ENCODE measurements around the gene NDUFB8. TPM values are rescaled to one million over a fixed set of nuclear protein-coding genes. Genes with fewer than 3 reads are reported as not detected.

Gene NDUFB8
- total and polyA plus RNA-seq, 2 donors (not counting 3 experiments of a cell fraction or from before 2014, with no cell fraction given): 193 to 526 TPM

- ChIA-PET POLR2A (no interaction called here), CTCF (interaction anchor here (1.1 kb wide), 1 partner anchor 19 kb away, joined by 5 read pairs; no protein-coding TSS in a partner anchor)
- intact Hi-C loops (cut with micrococcal nuclease) (no loop called here), dilution Hi-C loops (cut with MboI; ENCODE audit: extremely low pct_ligation_motif_present, low sequenced_read_pairs) (no loop called here)
- Histone ChIP-seq H3K36me3 (ENCODE audit: control insufficient read depth in 2 of 2, extremely low read depth in 1 of 2, insufficient read depth in 2 of 2, low read length in 2 of 2) (peaks cover 2 to 10% of the 10 kb centered on the region in 2 experiments), H3K4me3 (replicated peaks in 1 of 3; ENCODE audit: insufficient read depth in 1 of 3, low read depth in 1 of 3, low read length in 3 of 3) (no peak overlapping the region), H2AFZ (ENCODE audit: low read depth, low read length) (no peak overlapping the region), H3K9me3 (replicated peaks; ENCODE audit: control insufficient read depth, insufficient read depth, low read length) (no peaks in the 10 kb centered on the region), H3K4me2 (ENCODE audit: insufficient read depth, low read length) (peak overlapping the region; percentile 12), H3K27ac (ENCODE audit: insufficient read depth, low read depth, low read length) (no peak overlapping the region), H3K4me1 (ENCODE audit: control insufficient read depth, extremely low read depth, insufficient read depth, low read length) (peaks cover 17% of the 10 kb centered on the region), H3K27me3 (ENCODE audit: control insufficient read depth in 2 of 2, insufficient read depth in 2 of 2, low read length in 2 of 2) (no peaks in the 10 kb centered on the region), H4K20me1 (replicated peaks; ENCODE audit: control insufficient read depth, extremely low read depth, insufficient read depth, low read length) (no peaks in the 10 kb centered on the region), H3K9ac (replicated peaks; ENCODE audit: extremely low read depth, insufficient read depth, low read length) (no peak overlapping the region), H3K79me2 (ENCODE audit: control insufficient read depth, insufficient read depth, low read length) (peaks cover 18% of the 10 kb centered on the region), H3K9me1 (replicated peaks; ENCODE audit: control insufficient read depth, extremely low read depth, insufficient read depth, low read length) (no peaks in the 10 kb centered on the region)
- DNase-seq (ENCODE audit: low read depth, low spot score) (no peak), FAIRE-seq (no peak)
- TF ChIP-seq JUN (IDR thresholded peaks at IDR 0.05; ENCODE audit: borderline replicate concordance, insufficient read depth, insufficient read length, low read depth): no peak
- TF ChIP-seq EZH2 (IDR thresholded peaks at IDR 0.05; ENCODE audit: borderline replicate concordance, low read depth, low read length, severe bottlenecking): no peak
- no peak for TF ChIP-seq POLR2AphosphoS5 (IDR thresholded peaks at IDR 0.05; ENCODE audit: insufficient read depth, low read depth, low read length)
- no peak for TF ChIP-seq POLR2A (IDR thresholded peaks at IDR 0.05; ENCODE audit: low read depth, low read length)
- no peak for TF ChIP-seq FOS (IDR thresholded peaks at IDR 0.05; ENCODE audit: borderline replicate concordance, insufficient read depth, low read length)
- TF ChIP-seq MAX (IDR thresholded peaks at IDR 0.05; ENCODE audit: insufficient read depth, insufficient read length): no peak
- no peak for TF ChIP-seq MYC (IDR thresholded peaks at IDR 0.05; ENCODE audit: low read depth, low read length)
- TF ChIP-seq GATA2 (IDR thresholded peaks at IDR 0.05; ENCODE audit: insufficient read depth, insufficient read length, low read depth, low read length): no peak
- no peak for TF ChIP-seq CTCF (IDR thresholded peaks at IDR 0.05; ENCODE audit: extremely low read depth in 1 of 2, insufficient read depth in 1 of 2, low read depth in 1 of 2, low read length in 2 of 2)
- BruUV-seq (replicated peaks): no TSS peak
These were observed 7.8 kb upstream of the NDUFB8 start for GRCh38 chr10:100537475-100537874.
